T47D (cell line): Measurements from ENCODE around the gene PKN2.
A peak's percentile ranks its signal among the peaks of the same experiment; 100 is the strongest.
"Not testable (repeated sequence)": the region's sequence is repeated elsewhere in the genome, so short reads cannot be mapped to it uniquely, and the experiment has no call there.

Experiments
- DNase-seq, 2 experiments: peaks; one replicate each; pipeline versions ENCODE4 v3.0.0 to v3.0.0-alpha.2; 2011 to 2012; ENCODE audit warnings: low read depth in 1 of 2, low spot score in 1 of 2
- JUND ChIP-seq: IDR thresholded peaks from 2 replicates; pipeline ENCODE4 v1.6.1; 2012; ENCODE audit warnings: low read depth
- in situ Hi-C: cut with HindIII; loops from 2 replicates; pipeline ENCODE4 v1.10.0; 2016; ENCODE audit warnings: low sequenced_read_pairs, low pct_unique_long_range_greater_than_20kb

The PKN2 gene

GRCh38 chr1:88691540-88691939 lies 7.5 kb downstream of the PKN2 start:
- DNase-seq, result no peak
- in situ Hi-C loops, result no loop called here
- TF ChIP-seq JUND, result no peak

GRCh38 chr1:88695781-88696180 lies 11.7 kb downstream of the PKN2 start:
- no peak for DNase-seq
- no peak for TF ChIP-seq JUND
- in situ Hi-C loops, result no loop called here

GRCh38 chr1:88697503-88697902 lies 13.4 kb downstream of the PKN2 start:
- no peak for TF ChIP-seq JUND
- in situ Hi-C loops, result no loop called here
- DNase-seq, result no peak

GRCh38 chr1:88698140-88698539 lies 14.1 kb downstream of the PKN2 start:
- in situ Hi-C loops, result no loop called here
- no peak for DNase-seq
- TF ChIP-seq JUND, result no peak

- no peak for TF ChIP-seq JUND
- in situ Hi-C loops, result no loop called here
- no peak for DNase-seq
Measured at GRCh38 chr1:88698764-88699163, 14.7 kb downstream of the PKN2 start.

GRCh38 chr1:88700425-88701013 lies 16.4 kb downstream of the PKN2 start:
- in situ Hi-C loops, result no loop called here
- no peak for DNase-seq
- no peak for TF ChIP-seq JUND

GRCh38 chr1:88701275-88701674 lies 17.2 kb downstream of the PKN2 start:
- no peak for DNase-seq
- in situ Hi-C loops, result no loop called here
- no peak for TF ChIP-seq JUND

GRCh38 chr1:88701793-88702192 lies 17.7 kb downstream of the PKN2 start:
- in situ Hi-C loops, DNase-seq: not testable (repeated sequence)

GRCh38 chr1:88708011-88708410 lies 23.9 kb downstream of the PKN2 start:
- peak in 1 of 2 experiments; percentile 73 for DNase-seq
- in situ Hi-C loops, result no loop called here
- TF ChIP-seq JUND, result no peak

- DNase-seq, in situ Hi-C loops: not testable (repeated sequence)
Measured at GRCh38 chr1:88712907-88713306, 28.8 kb downstream of the PKN2 start.

GRCh38 chr1:88716571-88716970 lies 32.5 kb downstream of the PKN2 start:
- DNase-seq, in situ Hi-C loops: not testable (repeated sequence)

GRCh38 chr1:88722492-88722891 lies 38.4 kb downstream of the PKN2 start:
- in situ Hi-C loops, result no loop called here
- no peak for TF ChIP-seq JUND
- DNase-seq, result no peak

GRCh38 chr1:88726697-88727096 lies 42.6 kb downstream of the PKN2 start:
- TF ChIP-seq JUND, result no peak
- DNase-seq, result no peak
- in situ Hi-C loops, result no loop called here

GRCh38 chr1:88727205-88727604 lies 43.1 kb downstream of the PKN2 start:
- in situ Hi-C loops, result no loop called here
- no peak for TF ChIP-seq JUND
- no peak for DNase-seq
